ENCODE data around the gene FOXRED2. TPM values are rescaled to one million over a fixed set of nuclear protein-coding genes. Genes with fewer than 3 reads are reported as not detected.

Gene FOXRED2
- total RNA-seq, 1 experiment from 2014 or later, result 34.4 TPM

- no peak overlapping the region for H3K27ac Mint-ChIP-seq
- no peaks in the 10 kb centered on the region for H3K27me3 ChIP-seq (ENCODE audit: insufficient read depth, low read length)
- H3K56ac ChIP-seq (ENCODE audit: insufficient read length, low read depth, low read length), result no peak overlapping the region
- no peak overlapping the region for H4K5ac ChIP-seq (ENCODE audit: insufficient read length, low read depth, low read length)
- H3K27ac ChIP-seq (ENCODE audit: insufficient read length, low read depth, low read length), result no peak overlapping the region
- H2BK120ac ChIP-seq (ENCODE audit: low read depth, low read length, poor library complexity, severe bottlenecking), result no peak overlapping the region
- H2AK5ac ChIP-seq (ENCODE audit: insufficient read length, low read length), result no peak overlapping the region
- no CpG with 5 or more reads among the region's 12 CpGs for WGBS (ENCODE audit: extremely low coverage, insufficient read length, low lambda C conversion rate)
- H4K91ac ChIP-seq (ENCODE audit: insufficient read length, low read depth, low read length), result no peak overlapping the region
- peaks cover 3% of the 10 kb centered on the region; the same call in 1 of the 2 replicates for H3K4me1 ChIP-seq (ENCODE audit: insufficient read depth, low read length)
- H2AFZ ChIP-seq (ENCODE audit: low read length), result no peak overlapping the region
- no peaks in the 10 kb centered on the region for H3K79me2 ChIP-seq (ENCODE audit: insufficient read depth, low read length)
- H4K8ac ChIP-seq (replicated peaks; ENCODE audit: insufficient read length, low read depth, low read length), result no peak overlapping the region
- H3K23me2 ChIP-seq (ENCODE audit: insufficient read length, low read depth, low read length, poor library complexity, severe bottlenecking), result no peaks in the 10 kb centered on the region
- H3K4me1 Mint-ChIP-seq, result peaks cover 2 to 5% of the 10 kb centered on the region in 2 experiments; a peak in 3 of 4 replicates
- no peaks in the 10 kb centered on the region for H3K79me1 ChIP-seq (ENCODE audit: insufficient read depth, low read depth, low read length, poor library complexity, severe bottlenecking)
- H3K4me3 Mint-ChIP-seq, result no peak overlapping the region
- no peak for TF ChIP-seq CTCF (conservative IDR thresholded peaks at IDR 0.05)
- no peak overlapping the region for H3K9ac ChIP-seq (ENCODE audit: extremely low read depth, insufficient read length, low read length)
- no peak for DNase-seq
- H2BK15ac ChIP-seq (ENCODE audit: low read depth, low read length), result no peak overlapping the region
- H2BK5ac ChIP-seq (ENCODE audit: insufficient read length, low read length), result no peak overlapping the region
- H2BK20ac ChIP-seq (ENCODE audit: low read depth, low read length, poor library complexity, severe bottlenecking), result no peak overlapping the region
- no peak overlapping the region for H2BK12ac ChIP-seq (ENCODE audit: insufficient read length, low read depth, low read length)
- H4K20me1 ChIP-seq (ENCODE audit: control insufficient read depth, insufficient read depth, insufficient read length), result peaks cover 3% of the 10 kb centered on the region
- no peak overlapping the region for H3K14ac ChIP-seq (ENCODE audit: insufficient read depth, low read length)
- no peak overlapping the region for H3K4me2 ChIP-seq (ENCODE audit: insufficient read depth, insufficient read length, low read length)
- H3K18ac ChIP-seq (ENCODE audit: insufficient read length, low read depth, low read length), result no peak overlapping the region
- H3K9me3 ChIP-seq (ENCODE audit: control insufficient read depth, low read depth, low read length), result no peaks in the 10 kb centered on the region
- H3T11ph ChIP-seq (ENCODE audit: low read length), result no peak overlapping the region
- H3K4ac ChIP-seq (ENCODE audit: low read depth, low read length), result no peak overlapping the region
- H3K27me3 Mint-ChIP-seq (ENCODE audit: low read depth), result peaks cover 18% of the 10 kb centered on the region
- no peaks in the 10 kb centered on the region for H3K9me3 Mint-ChIP-seq
- H3K36me3 Mint-ChIP-seq (ENCODE audit: insufficient read depth in 1 of 3, low read depth in 3 of 3), result no peaks in the 10 kb centered on the region
- no peak overlapping the region for H3K23ac ChIP-seq (ENCODE audit: insufficient read length, low read depth, low read length)
Measured at GRCh38 chr22:36540867-36541642, 34.2 kb upstream of the FOXRED2 start.

All from H9 (cell line).